ENCODE data around the gene EPN1.

The EPN1 gene

DNA sequence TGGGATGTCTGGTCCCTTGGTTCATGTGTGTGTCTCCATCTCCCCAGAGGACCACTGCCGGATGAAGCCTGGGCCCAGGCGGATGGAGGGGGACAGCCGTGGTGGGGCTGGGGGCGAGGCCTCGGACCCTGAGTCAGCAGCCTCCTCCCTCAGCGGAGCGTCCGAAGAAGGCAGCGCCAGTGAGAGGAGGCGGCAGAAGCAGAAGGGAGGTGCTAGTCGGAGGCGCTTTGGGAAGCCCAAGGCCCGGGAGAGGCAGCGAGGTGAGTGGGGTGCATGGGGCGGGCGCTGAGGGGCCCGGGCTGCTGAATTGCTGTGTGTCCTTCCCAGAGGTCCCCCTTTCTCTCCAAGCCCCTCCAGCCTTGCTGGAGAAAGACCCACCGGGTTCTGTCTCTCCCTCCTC is 23.8 kb upstream of the EPN1 start:
- H3K4me3 ChIP-seq (IDR thresholded peaks at IDR 0.05; ENCODE audit: insufficient read depth, low read depth, low read length) = no peak overlapping the region
- peaks cover under 1% of the 10 kb centered on the region for H3K4me1 ChIP-seq (ENCODE audit: low read depth, poor library complexity, severe bottlenecking)
- no peaks in the 10 kb centered on the region for H4K20me1 ChIP-seq (ENCODE audit: insufficient read depth)
- H3K36me3 ChIP-seq (ENCODE audit: insufficient read depth) = no peaks in the 10 kb centered on the region
- no peak overlapping the region for H3K27ac ChIP-seq
- TF ChIP-seq, protein P1, sequence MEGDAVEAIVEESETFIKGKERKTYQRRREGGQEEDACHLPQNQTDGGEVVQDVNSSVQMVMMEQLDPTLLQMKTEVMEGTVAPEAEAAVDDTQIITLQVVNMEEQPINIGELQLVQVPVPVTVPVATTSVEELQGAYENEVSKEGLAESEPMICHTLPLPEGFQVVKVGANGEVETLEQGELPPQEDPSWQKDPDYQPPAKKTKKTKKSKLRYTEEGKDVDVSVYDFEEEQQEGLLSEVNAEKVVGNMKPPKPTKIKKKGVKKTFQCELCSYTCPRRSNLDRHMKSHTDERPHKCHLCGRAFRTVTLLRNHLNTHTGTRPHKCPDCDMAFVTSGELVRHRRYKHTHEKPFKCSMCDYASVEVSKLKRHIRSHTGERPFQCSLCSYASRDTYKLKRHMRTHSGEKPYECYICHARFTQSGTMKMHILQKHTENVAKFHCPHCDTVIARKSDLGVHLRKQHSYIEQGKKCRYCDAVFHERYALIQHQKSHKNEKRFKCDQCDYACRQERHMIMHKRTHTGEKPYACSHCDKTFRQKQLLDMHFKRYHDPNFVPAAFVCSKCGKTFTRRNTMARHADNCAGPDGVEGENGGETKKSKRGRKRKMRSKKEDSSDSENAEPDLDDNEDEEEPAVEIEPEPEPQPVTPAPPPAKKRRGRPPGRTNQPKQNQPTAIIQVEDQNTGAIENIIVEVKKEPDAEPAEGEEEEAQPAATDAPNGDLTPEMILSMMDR (conservative IDR thresholded peaks at IDR 0.05; ENCODE audit: low read depth, low read length) = no peak
- no peak overlapping the region for H3K4me2 ChIP-seq
- no peak overlapping the region for H3K9ac ChIP-seq
- no peaks in the 10 kb centered on the region for H3K27me3 ChIP-seq (ENCODE audit: insufficient read depth, low read depth)
- H3K79me2 ChIP-seq (ENCODE audit: insufficient read depth, low read depth) = peaks cover 9% of the 10 kb centered on the region
- no peak overlapping the region for H2AFZ ChIP-seq (ENCODE audit: low read depth)

DNA sequence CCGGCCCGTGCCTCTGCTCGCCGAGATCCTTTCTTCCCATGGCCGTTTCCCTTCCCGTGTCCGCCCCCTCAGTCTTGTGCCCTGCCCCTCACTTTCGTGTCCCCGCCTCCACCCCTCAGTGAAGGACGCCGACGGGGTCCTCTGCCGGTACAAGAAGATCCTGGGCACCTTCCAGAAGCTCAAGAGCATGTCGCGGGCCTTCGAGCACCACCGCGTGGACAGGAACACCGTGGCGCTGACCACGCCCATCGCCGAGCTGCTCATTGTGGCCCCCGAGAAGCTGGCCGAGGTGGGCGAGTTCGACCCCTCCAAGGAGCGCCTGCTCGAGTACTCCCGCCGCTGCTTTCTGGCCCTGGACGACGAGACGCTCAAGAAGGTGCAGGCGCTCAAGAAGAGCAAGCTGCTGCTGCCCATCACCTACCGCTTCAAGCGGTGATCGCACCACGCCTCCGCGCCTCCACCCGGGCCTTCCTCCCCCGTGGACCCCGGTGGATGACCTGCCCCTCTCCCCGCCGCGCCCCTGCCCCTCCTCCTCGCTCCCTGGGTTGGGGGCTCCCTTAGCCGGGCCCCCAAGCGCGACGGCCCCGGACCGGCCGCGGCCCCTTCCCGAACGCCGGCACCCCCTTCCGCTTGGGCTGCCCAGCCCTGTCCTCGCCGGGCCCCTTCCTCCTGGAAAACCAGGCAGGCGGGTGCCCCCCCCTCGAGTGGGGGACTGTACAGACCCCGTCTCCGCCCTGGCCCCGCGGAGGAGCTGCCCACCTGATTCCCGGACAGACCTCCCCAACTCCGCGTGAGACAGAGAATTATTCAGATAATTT is 22.5 kb upstream of the EPN1 start:
- Histone ChIP-seq H3K36me3 (ENCODE audit: insufficient read depth) (no peaks in the 10 kb centered on the region), H3K9ac (no peak overlapping the region), H4K20me1 (ENCODE audit: insufficient read depth) (no peaks in the 10 kb centered on the region), H3K27me3 (ENCODE audit: insufficient read depth, low read depth) (no peaks in the 10 kb centered on the region), H3K4me2 (no peak overlapping the region), H3K4me1 (ENCODE audit: low read depth, poor library complexity, severe bottlenecking) (peaks cover 13% of the 10 kb centered on the region), H3K79me2 (ENCODE audit: insufficient read depth, low read depth) (peaks cover 22% of the 10 kb centered on the region), H2AFZ (ENCODE audit: low read depth) (no peak overlapping the region), H3K4me3 (IDR thresholded peaks at IDR 0.05; ENCODE audit: insufficient read depth, low read depth, low read length) (no peak overlapping the region), H3K27ac (no peak overlapping the region)
- TF ChIP-seq, protein P1 (conservative IDR thresholded peaks at IDR 0.05; ENCODE audit: low read depth, low read length) = no peak

DNA sequence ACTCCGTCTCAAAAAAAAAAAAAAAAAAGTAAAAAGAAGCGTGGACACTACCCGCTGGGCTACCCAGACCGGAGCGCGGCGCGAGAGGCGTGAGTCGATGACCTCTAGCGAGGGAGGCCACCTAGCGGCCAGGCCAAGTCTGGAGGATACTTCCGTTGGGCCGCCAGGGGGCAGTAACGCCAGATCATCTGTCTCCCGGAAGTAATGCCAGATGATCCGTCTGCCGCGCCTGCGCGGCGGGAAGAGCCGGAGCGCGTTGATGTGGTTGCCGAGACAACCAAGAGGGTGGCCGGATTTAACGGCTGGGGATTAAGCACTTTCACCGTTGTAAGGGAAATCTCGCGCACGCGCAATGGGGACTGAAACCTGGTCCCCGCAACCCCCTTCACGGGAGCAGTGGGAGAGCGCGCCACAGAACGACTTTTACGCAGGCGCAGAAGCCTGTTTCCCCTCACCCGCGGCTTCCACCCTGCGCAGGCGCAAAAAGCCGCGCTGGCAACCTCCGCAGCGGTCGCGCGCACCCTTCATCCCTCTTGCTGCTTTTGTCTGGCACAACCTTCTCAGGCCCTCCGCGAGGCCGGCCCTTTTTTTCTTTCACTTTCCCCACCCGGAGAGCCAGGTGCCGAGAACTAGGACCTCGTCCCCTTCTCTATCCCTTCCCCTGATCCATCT is 21.2 kb upstream of the EPN1 start:
- Histone ChIP-seq H3K9ac (peak overlapping the region; percentile 95), H3K36me3 (ENCODE audit: insufficient read depth) (no peaks in the 10 kb centered on the region), H3K79me2 (ENCODE audit: insufficient read depth, low read depth) (peaks cover 35% of the 10 kb centered on the region), H3K4me3 (IDR thresholded peaks at IDR 0.05; ENCODE audit: insufficient read depth, low read depth, low read length) (no peak overlapping the region), H2AFZ (ENCODE audit: low read depth) (peak overlapping the region; percentile 54; the same call in 1 of the 2 replicates), H3K4me1 (ENCODE audit: low read depth, poor library complexity, severe bottlenecking) (peaks cover 22% of the 10 kb centered on the region), H3K4me2 (peak overlapping the region; percentile 36), H3K27me3 (ENCODE audit: insufficient read depth, low read depth) (no peaks in the 10 kb centered on the region), H3K27ac (peak overlapping the region; percentile 94), H4K20me1 (ENCODE audit: insufficient read depth) (no peaks in the 10 kb centered on the region; the same call in 1 of the 2 replicates)
- TF ChIP-seq, protein P1 (conservative IDR thresholded peaks at IDR 0.05; ENCODE audit: low read depth, low read length) = peak; percentile 92

DNA sequence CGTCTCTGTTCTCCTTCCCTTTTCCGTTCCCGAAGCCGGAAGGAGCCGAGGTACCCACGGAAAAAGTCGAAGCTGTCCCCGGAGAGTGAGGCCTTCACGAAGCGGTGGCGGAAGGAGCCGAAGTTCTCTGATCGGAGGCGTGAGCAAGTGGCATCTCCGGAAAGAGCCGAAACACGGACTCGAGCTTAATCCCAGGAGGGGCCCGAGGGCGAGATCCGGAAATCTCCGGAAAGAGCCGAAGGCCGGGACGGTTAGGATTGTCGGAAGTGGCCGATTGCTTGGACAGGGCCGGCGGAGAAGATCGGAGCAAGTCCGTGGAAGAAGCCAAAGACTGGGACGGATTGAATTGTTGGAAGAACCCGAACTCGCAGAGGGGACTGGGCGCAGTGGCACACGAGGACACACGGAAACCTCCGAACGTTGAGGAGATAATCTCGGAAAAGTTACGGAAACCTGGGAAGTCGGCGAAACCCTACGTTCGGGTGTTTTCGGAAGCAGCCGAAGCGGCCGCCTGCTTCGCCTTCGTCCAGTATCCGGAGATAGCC is 20.6 kb upstream of the EPN1 start:
- H3K4me1 ChIP-seq (ENCODE audit: low read depth, poor library complexity, severe bottlenecking) = peaks cover 22% of the 10 kb centered on the region

More for the DNA sequence above, 20.6 kb upstream of the EPN1 start:
- TF ChIP-seq, protein P1 (conservative IDR thresholded peaks at IDR 0.05; ENCODE audit: low read depth, low read length) = no peak
- no peaks in the 10 kb centered on the region; the same call in 1 of the 2 replicates for H3K36me3 ChIP-seq (ENCODE audit: insufficient read depth)
- no peak overlapping the region for H3K4me3 ChIP-seq (IDR thresholded peaks at IDR 0.05; ENCODE audit: insufficient read depth, low read depth, low read length)
- peaks cover 5% of the 10 kb centered on the region; the same call in 1 of the 2 replicates for H4K20me1 ChIP-seq (ENCODE audit: insufficient read depth)
- H2AFZ ChIP-seq (ENCODE audit: low read depth) = peak overlapping the region; percentile 54; the same call in 1 of the 2 replicates
- H3K27ac ChIP-seq = peak overlapping the region; percentile 94
- no peaks in the 10 kb centered on the region for H3K27me3 ChIP-seq (ENCODE audit: insufficient read depth, low read depth)
- H3K4me2 ChIP-seq = peak overlapping the region; percentile 36
- peak overlapping the region; percentile 95 for H3K9ac ChIP-seq
- peaks cover 41% of the 10 kb centered on the region for H3K79me2 ChIP-seq (ENCODE audit: insufficient read depth, low read depth)
